Choroid plexus epithelial cell (primary cell): Measurements from ENCODE around the gene MICA.

ENCODE experiments used
- DNase-seq: peaks from one replicate; pipeline ENCODE4 v3.0.0-alpha.2; 2010; ENCODE audit warnings: low read depth
- H3K4me3 ChIP-seq: 2 replicates; pipeline ENCODE4 v1.5.1; 2011; ENCODE audit warnings: low read depth, mild to moderate bottlenecking, control low read depth, low read length, moderate library complexity
- TF ChIP-seq, protein P1 (sequence below): conservative IDR thresholded peaks from 2 replicates; pipeline ENCODE4 v1.5.1; 2011; ENCODE audit warnings: low read depth, mild to moderate bottlenecking, control low read depth, inconsistent platforms, low read length, moderate library complexity

MICA gene

GRCh38 chr6:31462026-31462963 is 58.9 kb downstream of the MICA start:
- peak; percentile 13 for DNase-seq
- H3K4me3 ChIP-seq, result peak overlapping the region; percentile 56
- TF ChIP-seq, protein P1, sequence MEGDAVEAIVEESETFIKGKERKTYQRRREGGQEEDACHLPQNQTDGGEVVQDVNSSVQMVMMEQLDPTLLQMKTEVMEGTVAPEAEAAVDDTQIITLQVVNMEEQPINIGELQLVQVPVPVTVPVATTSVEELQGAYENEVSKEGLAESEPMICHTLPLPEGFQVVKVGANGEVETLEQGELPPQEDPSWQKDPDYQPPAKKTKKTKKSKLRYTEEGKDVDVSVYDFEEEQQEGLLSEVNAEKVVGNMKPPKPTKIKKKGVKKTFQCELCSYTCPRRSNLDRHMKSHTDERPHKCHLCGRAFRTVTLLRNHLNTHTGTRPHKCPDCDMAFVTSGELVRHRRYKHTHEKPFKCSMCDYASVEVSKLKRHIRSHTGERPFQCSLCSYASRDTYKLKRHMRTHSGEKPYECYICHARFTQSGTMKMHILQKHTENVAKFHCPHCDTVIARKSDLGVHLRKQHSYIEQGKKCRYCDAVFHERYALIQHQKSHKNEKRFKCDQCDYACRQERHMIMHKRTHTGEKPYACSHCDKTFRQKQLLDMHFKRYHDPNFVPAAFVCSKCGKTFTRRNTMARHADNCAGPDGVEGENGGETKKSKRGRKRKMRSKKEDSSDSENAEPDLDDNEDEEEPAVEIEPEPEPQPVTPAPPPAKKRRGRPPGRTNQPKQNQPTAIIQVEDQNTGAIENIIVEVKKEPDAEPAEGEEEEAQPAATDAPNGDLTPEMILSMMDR, result no peak

- peak; percentile 88 for DNase-seq
- TF ChIP-seq, protein P1, result no peak
- peak overlapping the region; percentile 56 for H3K4me3 ChIP-seq
These were observed 59.8 kb downstream of the MICA start for GRCh38 chr6:31462964-31463870.

- no peak overlapping the region for H3K4me3 ChIP-seq
- DNase-seq, result no peak
- TF ChIP-seq, protein P1, result no peak
These were observed 61.1 kb downstream of the MICA start for GRCh38 chr6:31464252-31465184.
